HL-60/S4 treated with retinoic acid at 250 ng/mL for 4 days and 3 days (cell line): ENCODE measurements around the gene MLPH.
"Not testable (repeated sequence)": the region's sequence is repeated elsewhere in the genome, so short reads cannot be mapped to it uniquely, and the experiment has no call there.

Source experiments
- in situ Hi-C: fragments of 300-500 bp; cut with MboI; formaldehyde crosslinking; loops from 2 replicates; pipeline ENCODE4 v1.7.0; 2022; ENCODE audit warnings: low sequenced_read_pairs

The MLPH gene

DNA sequence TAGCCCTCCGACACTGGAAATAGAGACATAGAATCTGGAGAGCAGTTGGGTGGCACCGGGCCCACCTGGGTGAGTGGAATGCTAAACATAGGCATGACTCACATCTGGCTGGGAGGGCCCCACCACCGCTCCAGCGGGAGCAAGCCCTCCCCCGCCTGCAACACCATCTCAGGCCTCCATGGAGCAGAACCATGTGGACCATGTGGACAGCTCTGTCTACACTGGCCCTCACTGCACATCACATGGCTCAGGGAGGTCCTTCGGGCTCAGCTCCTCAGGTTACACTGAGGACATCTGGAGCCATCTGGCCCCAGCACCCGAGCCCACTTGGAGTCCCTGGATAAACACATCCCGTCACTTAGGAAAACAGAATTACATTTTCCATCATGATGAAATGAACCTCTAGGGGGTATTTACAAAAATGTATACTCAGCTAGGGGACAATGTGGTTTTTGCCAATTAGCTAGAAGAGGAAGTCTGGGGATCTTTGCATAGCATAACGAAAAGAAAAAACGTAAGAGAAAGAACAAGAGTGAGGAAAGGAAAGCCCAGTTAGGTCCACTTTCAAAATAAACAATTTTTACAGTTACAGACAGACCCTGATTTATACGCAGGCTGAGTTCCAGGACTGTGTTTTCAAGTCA lies 30.7 kb upstream of the MLPH start:
- in situ Hi-C loops: no loop called here

GRCh38 chr2:237457388-237457941 lies 29.6 kb upstream of the MLPH start:
- in situ Hi-C loops: no loop called here

GRCh38 chr2:237458519-237458918 lies 28.5 kb upstream of the MLPH start:
- in situ Hi-C loops: no loop called here

DNA sequence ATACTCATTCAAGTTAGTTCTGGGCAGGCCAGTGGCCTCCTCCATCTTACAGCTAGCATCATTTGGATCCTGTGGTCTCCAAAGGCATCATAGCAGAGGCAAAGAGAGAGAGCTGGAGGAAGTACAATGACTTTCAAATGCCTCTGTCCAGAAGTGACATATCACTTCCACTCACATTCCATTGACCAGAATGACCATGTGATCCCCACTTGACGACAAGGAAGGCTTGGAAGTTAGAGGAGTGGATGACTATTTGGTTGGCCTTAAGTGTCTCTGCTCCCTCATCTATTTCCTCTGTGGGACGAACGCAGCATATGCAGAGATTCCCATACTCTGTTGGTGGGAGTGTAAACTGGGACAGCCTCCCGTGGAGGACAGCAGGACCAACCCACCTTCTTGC lies 27.8 kb upstream of the MLPH start:
- in situ Hi-C loops: no loop called here

DNA sequence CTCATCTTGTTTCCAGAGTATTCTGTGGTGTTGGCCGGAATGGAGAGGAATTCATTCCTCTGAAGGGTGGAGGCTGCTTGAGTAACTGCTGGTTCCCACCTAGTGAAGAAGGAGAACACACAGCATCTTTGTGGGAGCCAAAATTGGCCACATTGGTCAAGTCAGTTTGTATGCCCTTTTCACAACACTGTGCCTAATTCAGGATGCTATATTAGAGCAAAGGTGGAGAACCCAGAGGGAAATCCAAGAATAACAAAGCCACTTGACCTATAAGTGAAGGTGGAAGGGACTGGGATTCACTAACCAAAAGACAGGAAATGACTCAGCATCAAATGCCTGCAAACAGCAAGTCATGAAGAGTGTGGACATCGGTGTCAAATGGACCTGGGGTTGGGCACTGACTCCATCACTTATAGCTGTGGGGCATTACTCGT lies 27.3 kb upstream of the MLPH start:
- in situ Hi-C loops: no loop called here

DNA sequence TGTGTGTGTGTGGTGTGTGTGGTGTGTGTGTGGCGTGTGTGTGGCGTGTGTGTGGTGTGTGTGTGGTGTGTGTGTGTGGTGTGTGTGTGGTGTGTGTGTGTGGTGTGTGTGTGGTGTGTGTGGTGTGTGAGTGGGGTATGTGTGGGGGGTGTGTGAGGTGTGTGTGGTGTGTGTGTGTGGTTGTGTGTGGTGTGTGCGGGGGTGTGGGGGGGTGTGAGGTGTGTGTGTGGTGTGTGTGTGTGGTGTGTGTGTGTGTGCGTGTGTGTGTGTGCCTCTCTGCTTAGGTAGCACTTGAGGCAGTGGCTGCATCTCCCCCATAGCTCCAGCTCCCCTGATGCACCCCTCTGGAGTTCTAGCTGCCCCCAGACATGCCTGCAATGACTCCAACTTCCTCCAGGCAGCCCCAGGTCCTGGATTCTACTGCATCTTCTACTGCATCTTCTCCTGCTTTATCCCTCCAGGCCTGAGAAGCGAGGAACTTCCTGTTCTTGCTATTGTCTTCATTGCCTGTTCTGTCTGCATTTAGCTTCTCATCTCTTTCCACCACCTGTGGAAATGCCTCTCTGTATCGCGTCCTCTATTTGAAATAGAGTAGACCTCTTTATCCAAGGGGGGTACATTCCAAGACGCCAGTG lies 22.2 kb upstream of the MLPH start:
- in situ Hi-C loops: no loop called here

DNA sequence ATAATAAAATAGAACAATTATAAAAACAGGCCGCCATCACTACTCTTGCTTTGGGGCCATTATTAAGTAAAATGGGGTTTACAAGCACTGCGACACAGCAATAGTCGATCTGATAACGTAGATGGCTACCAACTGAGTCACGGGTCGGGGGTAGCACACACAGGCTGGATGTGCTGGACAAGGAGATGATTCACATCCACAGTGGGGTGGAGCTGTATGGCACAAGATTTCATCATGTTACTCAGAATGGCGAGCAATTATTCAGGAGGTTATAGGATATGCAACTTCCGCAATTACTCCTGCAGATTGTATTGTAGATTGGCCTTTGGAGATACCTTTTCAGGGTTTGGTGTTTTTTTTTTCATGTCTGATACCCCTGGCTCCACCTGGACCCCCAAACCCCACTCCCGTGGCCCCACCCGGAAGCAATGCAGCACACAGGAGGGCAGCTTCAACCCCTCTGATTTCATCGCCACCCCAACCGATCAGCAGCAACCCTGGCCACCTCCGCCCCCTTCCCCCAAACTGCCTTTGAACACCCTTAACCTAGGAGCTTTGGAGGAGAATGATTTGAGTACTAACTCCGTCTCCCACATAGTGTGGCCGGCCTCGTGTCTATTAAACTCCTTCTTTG lies 21.4 kb upstream of the MLPH start:
- in situ Hi-C loops: no loop called here

DNA sequence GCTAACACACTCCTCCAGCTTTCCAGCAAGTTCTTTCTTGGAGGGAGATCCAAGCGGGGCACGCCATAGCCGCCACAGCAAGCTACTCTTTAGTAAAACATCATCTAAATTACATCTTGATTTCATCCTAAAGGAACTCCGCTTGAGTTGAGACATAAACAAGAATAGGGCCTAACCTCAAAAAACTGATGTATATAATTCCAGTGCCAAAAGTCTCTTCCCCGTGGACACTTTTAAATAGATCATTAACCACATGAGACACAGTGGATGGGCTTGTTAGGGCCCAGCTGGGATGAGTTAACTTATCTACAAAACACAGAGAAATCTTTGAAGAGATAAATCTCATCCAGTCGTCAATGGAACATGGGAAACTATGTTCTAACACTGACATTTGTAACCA lies 20.8 kb upstream of the MLPH start:
- in situ Hi-C loops: no loop called here

DNA sequence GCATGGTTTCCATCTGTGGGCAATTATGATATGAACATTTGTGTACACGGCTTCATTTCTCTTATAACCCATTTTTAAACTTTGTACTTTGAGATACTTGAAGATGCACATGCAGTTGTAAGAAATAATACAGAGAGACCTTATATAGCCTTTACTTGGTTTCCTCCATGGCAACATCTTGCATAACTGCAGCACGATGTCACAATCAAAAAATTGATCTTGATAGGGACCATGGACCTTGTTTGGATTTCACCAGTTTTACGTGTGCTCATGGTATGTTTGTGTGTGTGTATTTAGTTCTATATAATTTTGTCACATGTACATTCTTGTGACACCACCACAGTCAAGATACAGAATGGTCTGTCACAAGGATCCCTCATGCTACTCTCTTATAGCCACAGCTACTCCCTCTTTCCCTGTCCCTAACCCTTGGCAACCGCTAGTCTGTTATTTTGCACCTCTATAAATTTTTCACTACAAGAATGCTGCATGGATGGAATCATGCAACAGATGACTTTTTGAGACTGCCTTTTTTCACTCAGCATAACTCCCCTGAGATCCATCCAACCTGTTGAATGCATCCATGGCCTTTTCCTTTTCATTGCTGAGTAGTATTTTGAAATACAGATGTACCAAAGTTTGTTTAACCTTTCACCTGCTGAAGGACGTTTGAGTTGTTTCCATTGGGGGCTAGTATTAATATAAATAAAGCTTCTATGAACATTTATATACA lies 19.4 kb upstream of the MLPH start:
- in situ Hi-C loops: no loop called here

DNA sequence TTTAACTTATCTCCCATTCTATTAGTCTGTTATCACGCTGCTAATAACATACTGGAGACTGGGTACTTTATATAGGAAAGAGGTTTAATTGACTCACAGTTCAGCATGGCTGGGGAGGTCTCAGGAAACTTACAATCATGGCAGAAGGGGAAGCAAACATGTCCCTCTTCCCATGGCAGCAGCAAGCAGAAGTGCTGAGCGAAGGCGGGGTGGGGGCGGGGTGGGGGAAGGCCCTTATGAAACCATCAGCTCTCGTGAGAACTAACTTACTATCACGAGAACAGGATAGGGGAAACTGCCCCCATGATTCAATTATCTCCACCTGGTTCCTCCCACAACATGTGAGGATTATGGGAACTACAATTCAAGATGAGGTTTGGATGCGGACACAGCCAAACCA lies 17.6 kb upstream of the MLPH start:
- in situ Hi-C loops: not testable (repeated sequence)

DNA sequence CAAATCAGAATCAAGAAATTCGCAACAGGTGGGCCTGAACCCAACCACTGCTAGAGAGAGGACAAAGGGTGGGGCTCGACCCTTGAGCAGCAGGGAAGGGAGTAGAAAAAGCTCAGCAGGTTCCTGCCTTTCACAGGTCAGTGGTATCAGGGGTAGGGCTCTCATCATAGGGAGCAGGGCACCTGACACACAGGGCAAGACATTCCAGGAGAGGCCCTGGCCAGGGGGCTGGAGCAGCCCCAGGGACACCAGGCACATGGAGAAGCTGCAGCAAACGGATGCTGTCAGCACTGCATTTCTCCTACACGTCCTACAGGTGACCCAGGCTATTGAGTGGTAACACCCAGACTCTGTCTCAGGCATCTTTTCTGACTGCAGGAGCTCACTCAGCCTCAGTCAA lies 17.2 kb upstream of the MLPH start:
- in situ Hi-C loops: no loop called here

- in situ Hi-C loops: no loop called here
These were observed 16.1 kb upstream of the MLPH start for GRCh38 chr2:237470914-237471313.

GRCh38 chr2:237471438-237472186 lies 15.4 kb upstream of the MLPH start:
- in situ Hi-C loops: no loop called here

GRCh38 chr2:237472187-237472712 lies 14.8 kb upstream of the MLPH start:
- in situ Hi-C loops: no loop called here

DNA sequence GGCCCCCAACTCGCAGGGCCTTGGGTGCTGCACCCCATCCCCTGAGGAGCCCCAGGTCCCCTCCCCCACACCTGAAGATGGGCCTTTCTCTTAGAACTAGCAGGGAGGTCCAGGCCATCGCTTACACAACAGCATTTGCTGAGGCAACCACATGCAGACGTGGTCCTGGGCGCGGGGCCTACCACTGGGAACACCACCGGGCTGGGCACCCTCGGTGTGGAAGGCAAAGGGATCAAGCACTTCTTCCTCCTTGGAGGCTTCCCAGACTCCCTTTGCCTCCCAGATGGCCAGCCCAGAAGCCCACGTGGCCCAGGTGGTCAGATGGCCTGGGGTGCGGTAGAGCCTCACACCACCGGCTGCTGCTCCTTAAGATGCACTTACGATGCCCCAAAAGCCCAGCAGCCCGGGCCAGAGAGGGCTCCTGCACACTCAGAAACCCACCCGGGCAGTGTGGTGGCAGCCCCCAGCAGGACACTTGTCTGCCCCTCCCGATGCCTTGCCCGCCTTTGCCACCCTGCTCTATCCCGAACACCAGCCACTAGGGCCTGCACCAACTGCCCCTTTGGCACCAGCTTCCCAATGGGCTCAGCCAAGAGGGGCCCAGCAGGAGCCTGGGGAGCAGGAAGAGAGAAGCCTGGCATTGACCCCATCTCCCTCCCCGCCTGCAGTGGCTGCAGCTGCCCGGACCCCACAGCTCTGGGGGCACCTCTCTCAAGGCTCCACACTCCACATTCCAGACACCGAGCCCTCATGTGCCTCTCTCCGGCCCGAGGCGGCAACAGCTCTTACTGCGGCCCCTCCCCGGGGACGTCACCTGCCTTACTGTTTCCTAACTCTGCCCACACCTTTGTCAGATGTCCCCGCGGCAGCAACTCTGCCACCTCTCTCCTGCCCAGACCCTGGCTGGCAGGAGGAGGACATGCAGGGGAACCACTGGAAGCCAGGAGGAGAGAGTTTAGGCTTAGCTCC lies 13.9 kb upstream of the MLPH start:
- in situ Hi-C loops: no loop called here

DNA sequence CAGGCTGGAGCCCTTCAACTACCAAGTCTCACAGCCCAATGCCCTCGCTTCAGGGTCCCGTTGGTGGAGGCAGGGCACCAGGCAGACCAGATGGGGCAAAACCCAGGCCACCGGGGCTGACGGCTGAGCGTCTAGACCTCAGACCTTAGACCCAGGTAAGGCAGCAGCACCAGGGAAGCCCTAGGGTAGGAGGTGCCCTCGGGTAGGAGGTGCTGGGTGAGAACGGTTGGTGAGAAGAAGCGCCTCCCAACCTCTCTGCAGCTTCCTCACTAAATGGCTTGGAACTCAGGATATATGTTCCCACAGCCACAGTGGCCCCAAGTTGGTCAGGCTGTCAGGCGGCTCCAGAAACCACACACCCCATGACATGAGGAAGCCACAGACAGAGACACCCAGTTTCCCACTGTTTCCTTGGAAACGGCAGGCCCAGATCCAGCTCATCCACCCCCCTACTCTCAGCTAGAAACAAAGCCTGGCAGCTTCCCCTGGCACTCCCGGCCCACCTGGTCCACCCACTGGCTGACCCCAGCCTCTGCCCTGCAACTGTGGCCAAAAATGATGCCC lies 13.1 kb upstream of the MLPH start:
- in situ Hi-C loops: no loop called here

- in situ Hi-C loops: no loop called here
These were observed 12.6 kb upstream of the MLPH start for GRCh38 chr2:237474442-237474911.

DNA sequence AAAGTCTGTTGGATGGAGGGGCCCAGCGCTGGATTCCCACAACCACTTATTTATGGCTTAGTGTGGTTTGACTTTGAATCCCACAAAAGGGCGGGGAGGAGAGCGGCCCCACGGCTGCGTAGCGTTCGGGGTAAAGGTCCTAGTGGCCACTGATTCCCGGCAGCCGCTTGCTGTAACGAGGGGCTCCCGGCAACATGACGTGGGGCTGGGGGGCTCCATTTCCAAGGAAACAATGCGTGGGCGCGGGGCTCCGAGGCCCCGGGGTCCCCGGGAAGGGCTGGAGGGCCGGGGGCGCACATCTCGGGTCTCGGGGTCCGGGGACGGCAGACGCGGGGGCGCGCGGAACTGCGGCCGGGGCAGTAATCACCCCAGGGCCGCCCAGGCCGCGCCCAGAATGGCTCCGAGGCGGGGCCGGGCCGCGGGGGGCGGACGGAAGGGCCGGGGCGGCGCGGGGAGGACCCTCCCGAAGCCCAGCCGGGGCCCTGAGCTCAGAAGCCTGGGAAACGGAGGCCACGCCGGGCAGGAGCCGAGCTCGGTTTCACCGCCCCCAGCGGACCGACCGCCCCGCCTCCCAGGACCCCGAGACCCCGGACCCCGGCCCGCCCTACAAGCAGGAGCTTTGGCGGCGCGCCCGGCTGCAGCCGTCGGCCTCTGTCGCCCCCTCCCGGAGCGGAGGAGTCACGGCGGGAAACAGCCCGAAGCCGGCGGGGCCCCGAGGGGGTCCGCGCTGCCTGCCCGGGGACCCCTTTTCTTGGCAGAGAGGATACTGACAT lies 11.9 kb upstream of the MLPH start:
- in situ Hi-C loops: no loop called here
